ENCODE data around the gene BIRC2. TPM values are rescaled to one million over a fixed set of nuclear protein-coding genes. Genes with fewer than 3 reads are reported as not detected.

BIRC2 gene
- polyA plus RNA-seq, 1 donor from 2014 or later, result 28.4 TPM

DNA sequence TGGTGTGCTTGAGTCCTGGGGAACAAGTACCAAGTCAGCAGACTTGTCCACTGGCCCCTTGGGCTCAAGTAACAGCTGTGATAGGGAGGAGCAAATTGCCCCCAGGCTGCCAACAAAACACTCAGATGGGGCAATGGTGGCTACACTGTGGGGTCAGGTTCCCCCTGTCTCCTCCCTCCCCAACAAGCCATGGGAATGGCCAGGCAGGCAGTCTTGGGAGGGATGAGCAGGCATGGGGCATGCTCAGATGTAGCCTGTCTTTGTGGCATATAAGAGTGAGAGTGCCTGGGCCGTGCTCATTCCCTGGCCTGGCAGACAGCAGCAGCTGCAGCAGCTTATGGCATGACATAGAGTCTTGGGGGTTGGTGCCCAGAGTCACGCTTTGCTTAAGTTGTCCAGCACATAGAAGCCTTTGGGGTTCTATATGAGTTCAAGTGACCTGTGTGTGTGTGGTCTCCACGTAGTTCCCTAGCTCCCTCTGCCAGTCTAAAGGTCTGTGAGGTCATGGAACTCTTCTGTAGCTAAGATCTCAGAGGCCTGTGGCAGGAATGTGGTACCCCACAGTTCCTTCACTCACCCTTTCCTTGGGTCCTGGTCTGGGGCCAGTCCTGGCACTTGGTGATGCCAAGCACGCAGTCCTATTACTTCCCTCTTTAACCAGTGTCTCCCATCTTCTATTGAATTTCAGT lies 44.7 kb downstream of the BIRC2 start:
- H3K27ac Mint-ChIP-seq, result peak overlapping the region in 1 of 3 donors; percentile 23

GRCh38 chr11:102393272-102393730 lies 46.3 kb downstream of the BIRC2 start:
- Mint-ChIP-seq H3K27me3 (no peaks in the 10 kb centered on the region), H3K4me1 (peaks cover 13 to 22% (median 15%) of the 10 kb centered on the region in 3 donors), H3K9me3 (no peaks in the 10 kb centered on the region), H3K4me3 (no peak overlapping the region), H3K36me3 (peaks cover 7% of the 10 kb centered on the region), H3K27ac (no peak overlapping the region)

More for the DNA sequence above, 44.7 kb downstream of the BIRC2 start:
- Mint-ChIP-seq H3K9me3 (no peaks in the 10 kb centered on the region), H3K36me3 (peaks cover 9% of the 10 kb centered on the region), H3K27me3 (no peaks in the 10 kb centered on the region), H3K4me3 (no peak overlapping the region), H3K4me1 (peaks cover 8 to 17% (median 10%) of the 10 kb centered on the region in 3 donors)

- H3K4me3 Mint-ChIP-seq, result no peak overlapping the region
- H3K4me1 Mint-ChIP-seq, result peaks cover 10 to 17% (median 10%) of the 10 kb centered on the region in 3 donors
- peak overlapping the region in 2 of 3 donors; percentile 67 to 82 for H3K27ac Mint-ChIP-seq
- H3K36me3 Mint-ChIP-seq, result peaks cover 12% of the 10 kb centered on the region
- no peaks in the 10 kb centered on the region for H3K9me3 Mint-ChIP-seq
- H3K27me3 Mint-ChIP-seq, result no peaks in the 10 kb centered on the region
Observed at GRCh38 chr11:102395720-102396393, 48.8 kb downstream of the BIRC2 start.

- peaks cover 11% of the 10 kb centered on the region for H3K36me3 Mint-ChIP-seq
- H3K9me3 Mint-ChIP-seq, result no peaks in the 10 kb centered on the region
- no peaks in the 10 kb centered on the region for H3K27me3 Mint-ChIP-seq
- peak overlapping the region in 2 of 3 donors; percentile 53 to 71 for H3K27ac Mint-ChIP-seq
- H3K4me1 Mint-ChIP-seq, result peaks cover 10 to 19% (median 12%) of the 10 kb centered on the region in 3 donors
- no peak overlapping the region for H3K4me3 Mint-ChIP-seq
Observed at GRCh38 chr11:102396708-102397563, 49.9 kb downstream of the BIRC2 start.

GRCh38 chr11:102398297-102398696 lies 51.3 kb downstream of the BIRC2 start:
- peaks cover 13 to 22% (median 15%) of the 10 kb centered on the region in 3 donors for H3K4me1 Mint-ChIP-seq
- H3K9me3 Mint-ChIP-seq, result no peaks in the 10 kb centered on the region
- no peak overlapping the region for H3K4me3 Mint-ChIP-seq
- H3K36me3 Mint-ChIP-seq, result peaks cover 10% of the 10 kb centered on the region
- no peak overlapping the region for H3K27ac Mint-ChIP-seq
- H3K27me3 Mint-ChIP-seq, result no peaks in the 10 kb centered on the region

DNA sequence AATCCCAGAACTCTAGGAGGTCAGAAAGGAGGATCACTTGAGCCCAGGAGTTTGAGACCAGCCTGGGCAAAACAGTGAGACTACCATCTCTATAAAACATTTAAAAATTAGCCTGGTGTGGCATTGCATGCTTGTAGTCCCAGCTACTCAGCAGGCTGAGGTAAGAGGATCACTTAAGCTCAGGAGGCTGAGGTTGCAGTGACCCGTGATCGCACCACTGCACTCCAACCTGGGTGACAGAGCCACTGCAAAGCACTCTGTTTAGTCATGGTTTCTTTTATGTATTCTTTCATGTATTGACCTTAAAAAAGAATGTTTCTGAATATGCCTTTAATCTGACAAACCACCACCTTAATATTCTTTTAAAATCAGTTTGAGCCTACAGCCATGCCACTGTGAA lies 52.2 kb downstream of the BIRC2 start:
- Mint-ChIP-seq H3K27ac (no peak overlapping the region), H3K36me3 (peaks cover 12% of the 10 kb centered on the region), H3K4me3 (no peak overlapping the region), H3K4me1 (peaks cover 13 to 27% (median 17%) of the 10 kb centered on the region in 3 donors), H3K27me3 (no peaks in the 10 kb centered on the region), H3K9me3 (no peaks in the 10 kb centered on the region)

DNA sequence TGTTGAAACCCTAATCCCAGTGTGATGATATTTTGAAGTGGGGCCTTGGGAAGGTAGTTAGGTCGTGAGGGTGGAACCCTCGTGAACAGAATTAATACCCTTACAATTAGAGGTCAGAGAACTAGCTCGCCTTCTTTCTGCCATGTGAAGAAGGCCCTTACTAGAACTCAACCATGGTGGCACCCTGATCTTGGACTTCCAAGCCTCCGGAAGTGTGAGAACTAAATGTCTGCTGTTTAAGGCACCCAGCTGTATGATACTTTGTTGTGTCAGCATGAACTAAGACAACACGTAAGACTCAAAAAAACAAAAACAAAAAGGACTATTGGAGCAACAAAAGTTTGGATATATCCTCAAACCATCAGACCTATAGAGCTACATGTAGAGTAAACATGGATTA lies 53.6 kb downstream of the BIRC2 start:
- no peaks in the 10 kb centered on the region for H3K9me3 Mint-ChIP-seq
- peaks cover 15 to 27% (median 19%) of the 10 kb centered on the region in 3 donors for H3K4me1 Mint-ChIP-seq
- H3K36me3 Mint-ChIP-seq, result peaks cover 11% of the 10 kb centered on the region
- no peaks in the 10 kb centered on the region for H3K27me3 Mint-ChIP-seq
- H3K27ac Mint-ChIP-seq, result peak overlapping the region in 1 of 3 donors; percentile 71
- H3K4me3 Mint-ChIP-seq, result no peak overlapping the region

- Mint-ChIP-seq H3K27ac (peak overlapping the region in 1 of 3 donors; percentile 30), H3K36me3 (peaks cover 11% of the 10 kb centered on the region), H3K9me3 (no peaks in the 10 kb centered on the region), H3K27me3 (no peaks in the 10 kb centered on the region), H3K4me1 (peaks cover 11 to 20% (median 17%) of the 10 kb centered on the region in 3 donors), H3K4me3 (no peak overlapping the region)
Observed at GRCh38 chr11:102401905-102402304, 54.9 kb downstream of the BIRC2 start.

DNA sequence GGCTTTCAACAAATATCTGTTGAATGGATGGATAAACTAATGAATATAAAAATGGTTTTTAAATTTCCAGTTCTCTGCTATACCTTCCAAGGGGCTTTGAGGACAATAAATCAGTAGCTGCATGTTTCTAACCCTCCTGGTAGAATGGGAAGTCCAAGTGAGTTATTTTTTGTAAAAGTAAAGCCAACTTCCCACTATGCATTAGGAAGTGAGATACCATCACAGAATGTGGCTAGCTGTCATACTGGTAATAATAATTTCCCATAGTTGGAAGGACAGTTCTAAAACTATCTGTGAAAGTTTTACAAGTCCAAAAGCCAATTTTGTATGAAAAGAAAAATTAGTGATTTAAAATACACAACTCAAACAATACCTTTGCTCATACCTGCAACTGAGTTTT lies 55.5 kb downstream of the BIRC2 start:
- H3K9me3 Mint-ChIP-seq, result no peaks in the 10 kb centered on the region
- H3K4me1 Mint-ChIP-seq, result peaks cover 8 to 22% (median 18%) of the 10 kb centered on the region in 3 donors
- H3K27ac Mint-ChIP-seq, result peak overlapping the region in 1 of 3 donors; percentile 30
- H3K36me3 Mint-ChIP-seq, result peaks cover 11% of the 10 kb centered on the region
- H3K27me3 Mint-ChIP-seq, result no peaks in the 10 kb centered on the region
- H3K4me3 Mint-ChIP-seq, result no peak overlapping the region

GRCh38 chr11:102405501-102405900 lies 58.5 kb downstream of the BIRC2 start:
- peaks cover 8% of the 10 kb centered on the region for H3K36me3 Mint-ChIP-seq
- peaks cover 12 to 27% (median 18%) of the 10 kb centered on the region in 3 donors for H3K4me1 Mint-ChIP-seq
- no peak overlapping the region for H3K27ac Mint-ChIP-seq
- no peaks in the 10 kb centered on the region for H3K27me3 Mint-ChIP-seq
- H3K4me3 Mint-ChIP-seq, result no peak overlapping the region
- H3K9me3 Mint-ChIP-seq, result no peaks in the 10 kb centered on the region

GRCh38 chr11:102406099-102406498 lies 59.1 kb downstream of the BIRC2 start:
- H3K36me3 Mint-ChIP-seq, result peaks cover 5% of the 10 kb centered on the region
- H3K9me3 Mint-ChIP-seq, result no peaks in the 10 kb centered on the region
- no peak overlapping the region for H3K27ac Mint-ChIP-seq
- no peak overlapping the region for H3K4me3 Mint-ChIP-seq
- peaks cover 12 to 28% (median 18%) of the 10 kb centered on the region in 3 donors for H3K4me1 Mint-ChIP-seq
- no peaks in the 10 kb centered on the region for H3K27me3 Mint-ChIP-seq

DNA sequence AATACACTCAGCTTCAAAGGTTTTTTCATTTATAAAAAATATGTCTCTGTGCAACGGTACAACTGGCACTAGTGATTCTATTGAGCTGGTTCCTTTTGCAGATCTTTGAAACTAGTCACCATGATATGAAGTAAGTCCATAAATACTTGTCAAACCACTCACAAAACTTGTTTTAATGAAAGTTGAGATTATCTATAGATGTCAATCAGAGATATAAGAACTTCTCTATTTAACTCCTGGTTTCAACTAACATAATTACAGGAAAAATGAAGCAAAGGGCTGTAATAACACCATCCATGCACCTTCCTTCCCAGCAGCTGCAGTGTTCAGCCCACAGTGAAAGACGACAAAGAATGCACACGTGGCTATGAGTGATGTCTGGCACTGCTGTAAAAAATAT lies 60.9 kb downstream of the BIRC2 start:
- peak overlapping the region in 2 of 3 donors; percentile 67 for H3K27ac Mint-ChIP-seq

DNA sequence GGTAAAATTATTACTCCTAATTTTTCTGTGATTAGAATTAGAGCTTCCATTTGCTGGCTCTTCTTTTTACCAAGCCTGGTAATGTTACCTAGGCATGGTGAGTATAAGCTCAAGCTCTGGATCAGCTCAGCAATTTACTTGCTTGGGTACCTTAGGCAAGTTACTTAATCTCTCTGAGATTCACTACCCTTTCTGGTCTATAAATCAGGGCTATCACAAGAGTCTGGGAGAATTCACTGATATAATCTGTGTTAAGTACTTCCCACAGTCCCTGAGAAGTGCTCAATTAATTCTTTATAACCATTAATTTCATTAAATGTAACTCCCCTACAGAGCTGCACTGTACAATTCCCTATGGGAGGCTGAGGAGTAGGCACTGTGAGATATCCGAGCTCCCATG lies 61.3 kb downstream of the BIRC2 start:
- H3K9me3 Mint-ChIP-seq, result no peaks in the 10 kb centered on the region
- H3K27ac Mint-ChIP-seq, result no peak overlapping the region
- H3K4me1 Mint-ChIP-seq, result peaks cover 12 to 18% (median 15%) of the 10 kb centered on the region in 3 donors
- H3K4me3 Mint-ChIP-seq, result no peak overlapping the region
- peaks cover 5% of the 10 kb centered on the region for H3K36me3 Mint-ChIP-seq
- H3K27me3 Mint-ChIP-seq, result no peaks in the 10 kb centered on the region

More for the DNA sequence above, 60.9 kb downstream of the BIRC2 start:
- Mint-ChIP-seq H3K9me3 (no peaks in the 10 kb centered on the region), H3K4me1 (peaks cover 14 to 21% (median 15%) of the 10 kb centered on the region in 3 donors), H3K27me3 (no peaks in the 10 kb centered on the region), H3K4me3 (no peak overlapping the region), H3K36me3 (peaks cover 5% of the 10 kb centered on the region)

GRCh38 chr11:102410382-102410784 lies 63.4 kb downstream of the BIRC2 start:
- H3K27ac Mint-ChIP-seq, result no peak overlapping the region
- peaks cover 24 to 30% (median 29%) of the 10 kb centered on the region in 3 donors for H3K4me1 Mint-ChIP-seq
- H3K9me3 Mint-ChIP-seq, result peaks cover 0 to 2% (median 0%) of the 10 kb centered on the region in 3 donors
- H3K36me3 Mint-ChIP-seq, result peaks cover 2% of the 10 kb centered on the region
- H3K4me3 Mint-ChIP-seq, result peak overlapping the region in 1 of 4 donors; percentile 39
- H3K27me3 Mint-ChIP-seq, result no peaks in the 10 kb centered on the region
